Endothelial cell of hepatic sinusoid (primary cell): ENCODE results near the gene HHIPL1.
"Not testable (repeated sequence)": the region's sequence is repeated elsewhere in the genome, so short reads cannot be mapped to it uniquely, and the experiment has no call there.

Experiments used
- in situ Hi-C: cut with HindIII; loops from 2 replicates; pipeline ENCODE4 v1.10.0; 2017; ENCODE audit warnings: low sequenced_read_pairs

HHIPL1 gene

GRCh38 chr14:99657645-99658155 is 12.8 kb downstream of the HHIPL1 start:
- in situ Hi-C loops: no loop called here

DNA sequence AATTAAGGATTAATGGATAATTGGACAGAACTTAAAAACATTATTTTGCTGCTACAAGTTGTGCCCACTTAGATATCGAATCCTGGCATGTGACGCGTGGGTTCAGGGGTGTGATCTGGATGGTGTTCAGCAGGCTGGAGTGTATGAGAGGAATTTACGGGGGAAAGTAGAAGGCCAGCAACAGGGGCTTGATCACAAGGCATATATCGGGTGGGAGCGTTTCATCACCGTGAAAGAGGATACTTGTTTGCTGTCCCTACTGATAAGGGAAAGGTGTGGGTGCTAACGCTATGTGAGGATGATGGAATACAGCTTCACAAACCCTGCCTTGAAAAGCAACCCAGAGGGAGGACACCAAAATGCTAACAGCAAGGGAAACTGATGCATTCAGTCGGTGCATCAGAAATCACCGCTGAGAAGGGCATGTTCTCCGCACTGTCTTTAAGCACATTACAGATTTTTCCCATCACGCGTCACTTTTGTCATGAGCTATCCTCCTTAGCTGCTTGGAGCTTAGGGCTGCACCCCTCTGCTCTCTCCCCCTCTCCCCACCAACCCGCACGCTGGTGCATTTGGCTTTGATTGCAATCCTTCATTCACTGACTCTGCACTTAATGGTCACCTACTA is 13.4 kb downstream of the HHIPL1 start:
- in situ Hi-C loops: no loop called here

DNA sequence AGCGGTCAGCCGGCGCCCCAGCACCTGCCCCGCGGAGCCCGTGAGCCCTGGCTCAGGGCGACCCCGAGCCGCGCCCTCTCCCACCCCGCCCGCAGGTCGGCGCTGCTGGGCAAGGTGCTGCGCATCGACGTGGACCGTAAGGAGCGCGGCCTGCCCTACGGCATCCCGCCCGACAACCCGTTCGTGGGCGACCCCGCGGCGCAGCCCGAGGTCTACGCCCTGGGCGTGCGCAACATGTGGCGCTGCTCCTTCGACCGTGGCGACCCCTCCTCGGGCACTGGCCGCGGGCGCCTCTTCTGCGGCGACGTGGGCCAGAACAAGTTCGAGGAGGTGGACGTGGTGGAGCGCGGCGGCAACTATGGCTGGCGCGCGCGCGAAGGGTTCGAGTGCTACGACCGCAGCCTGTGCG is 14.4 kb downstream of the HHIPL1 start:
- in situ Hi-C loops: no loop called here

DNA sequence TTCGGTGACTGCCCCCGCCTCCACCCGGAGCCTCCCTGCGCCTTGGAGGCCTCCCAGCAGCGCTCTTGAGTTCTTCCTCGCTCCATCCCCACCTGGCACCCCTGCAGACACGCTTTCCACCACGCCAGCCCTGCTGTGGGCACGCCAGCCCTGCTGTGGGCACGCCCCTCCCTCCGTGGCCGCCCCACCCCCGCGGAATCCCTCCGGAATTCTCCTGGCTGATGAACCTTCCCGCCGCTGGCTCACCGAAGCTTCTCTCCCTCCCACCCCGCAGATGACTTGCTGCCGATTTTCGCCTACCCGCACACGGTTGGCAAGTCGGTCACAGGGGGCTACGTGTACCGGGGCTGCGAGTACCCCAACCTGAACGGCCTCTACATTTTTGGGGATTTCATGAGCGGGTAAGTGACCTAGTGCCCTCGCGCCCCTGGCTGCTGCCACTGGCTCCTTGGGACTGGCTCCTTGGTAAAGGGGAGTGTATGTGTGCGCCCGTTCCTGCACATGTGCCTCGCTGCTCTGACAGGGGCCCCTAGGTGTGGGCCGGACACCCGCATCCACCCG is 15.2 kb downstream of the HHIPL1 start:
- in situ Hi-C loops: no loop called here

DNA sequence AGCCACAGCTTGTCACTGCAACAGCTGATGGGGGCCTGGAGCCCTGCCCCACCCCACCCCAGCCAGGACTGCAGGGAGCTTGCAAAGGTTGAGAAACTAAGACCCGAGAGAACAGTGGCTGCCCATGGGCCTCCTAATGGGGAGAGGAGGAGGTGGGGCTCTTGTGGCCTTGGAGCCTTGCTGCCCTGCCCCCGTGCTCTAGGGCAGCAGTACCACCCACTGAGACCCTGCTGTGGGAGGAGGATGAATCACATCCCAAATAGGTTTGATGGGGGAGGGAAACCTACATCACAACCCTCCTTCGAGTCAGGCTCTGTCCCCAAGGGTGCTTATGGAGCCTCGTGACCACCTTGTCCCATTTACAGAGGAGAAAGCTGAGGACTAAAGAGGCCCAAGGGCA is 15.9 kb downstream of the HHIPL1 start:
- in situ Hi-C loops: no loop called here

DNA sequence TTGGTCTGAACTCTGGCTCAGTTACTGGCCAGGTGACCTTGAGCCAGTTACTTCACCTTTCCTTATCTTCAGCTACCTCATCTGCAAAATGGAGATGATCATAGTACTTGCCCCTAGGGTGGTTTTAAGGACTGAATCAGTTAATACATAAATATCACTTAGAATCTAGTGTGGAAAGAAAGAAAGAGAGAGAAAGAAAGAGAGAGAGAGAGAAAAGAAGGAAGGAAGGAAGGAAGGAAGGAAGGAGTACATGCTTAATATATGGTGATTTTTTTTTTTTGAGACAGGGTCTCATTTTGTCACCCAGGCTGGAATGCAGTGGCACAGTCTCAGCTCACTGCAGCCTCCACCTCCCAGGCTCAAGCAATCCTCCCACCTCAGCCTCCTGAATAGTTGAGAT is 16.3 kb downstream of the HHIPL1 start:
- in situ Hi-C loops: not testable (repeated sequence)

DNA sequence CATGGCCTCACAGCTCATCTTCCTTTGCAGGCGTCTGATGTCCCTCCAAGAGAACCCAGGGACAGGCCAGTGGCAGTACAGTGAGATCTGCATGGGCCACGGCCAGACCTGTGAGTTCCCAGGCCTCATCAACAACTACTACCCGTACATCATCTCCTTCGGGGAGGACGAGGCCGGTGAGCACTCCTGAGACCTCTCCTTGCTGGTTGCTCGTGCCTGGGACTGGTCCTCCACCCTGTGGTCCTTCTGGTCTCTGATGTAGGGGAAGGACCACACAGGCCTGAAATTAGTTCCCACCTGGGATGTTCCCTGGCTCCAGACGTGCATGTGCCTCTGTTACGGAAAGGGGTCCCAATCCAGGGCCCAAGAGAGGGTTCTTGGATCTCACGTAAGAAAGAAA is 17.9 kb downstream of the HHIPL1 start:
- in situ Hi-C loops: no loop called here

- in situ Hi-C loops: no loop called here
These were observed 18.6 kb downstream of the HHIPL1 start for GRCh38 chr14:99663386-99664057.

GRCh38 chr14:99664058-99664936 is 19.4 kb downstream of the HHIPL1 start:
- in situ Hi-C loops: no loop called here

- in situ Hi-C loops: no loop called here
These were observed 20.0 kb downstream of the HHIPL1 start for GRCh38 chr14:99664937-99665273.

- in situ Hi-C loops: no loop called here
These were observed 21.6 kb downstream of the HHIPL1 start for GRCh38 chr14:99666533-99666932.

DNA sequence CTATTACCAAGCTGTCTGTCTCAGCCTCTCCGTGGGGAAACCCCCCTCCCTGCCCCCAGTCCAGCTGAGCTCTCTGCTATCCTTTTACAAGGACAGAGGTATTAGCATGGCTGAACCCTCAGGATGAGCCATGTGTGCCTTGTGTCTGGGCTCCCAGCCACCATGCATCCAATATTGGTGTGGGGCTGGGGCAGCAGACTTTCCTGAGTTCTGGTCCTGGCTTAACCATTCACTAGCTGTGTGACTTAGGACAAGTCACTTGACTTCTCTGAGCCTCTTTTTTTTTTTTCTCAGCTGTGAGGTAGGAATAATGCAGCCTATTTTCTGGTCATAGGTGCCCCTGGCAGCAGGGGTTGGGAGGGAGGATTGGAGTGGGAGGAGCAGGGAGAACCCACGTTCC is 22.1 kb downstream of the HHIPL1 start:
- in situ Hi-C loops: no loop called here

- in situ Hi-C loops: no loop called here
These were observed 22.9 kb downstream of the HHIPL1 start for GRCh38 chr14:99667821-99668220.

DNA sequence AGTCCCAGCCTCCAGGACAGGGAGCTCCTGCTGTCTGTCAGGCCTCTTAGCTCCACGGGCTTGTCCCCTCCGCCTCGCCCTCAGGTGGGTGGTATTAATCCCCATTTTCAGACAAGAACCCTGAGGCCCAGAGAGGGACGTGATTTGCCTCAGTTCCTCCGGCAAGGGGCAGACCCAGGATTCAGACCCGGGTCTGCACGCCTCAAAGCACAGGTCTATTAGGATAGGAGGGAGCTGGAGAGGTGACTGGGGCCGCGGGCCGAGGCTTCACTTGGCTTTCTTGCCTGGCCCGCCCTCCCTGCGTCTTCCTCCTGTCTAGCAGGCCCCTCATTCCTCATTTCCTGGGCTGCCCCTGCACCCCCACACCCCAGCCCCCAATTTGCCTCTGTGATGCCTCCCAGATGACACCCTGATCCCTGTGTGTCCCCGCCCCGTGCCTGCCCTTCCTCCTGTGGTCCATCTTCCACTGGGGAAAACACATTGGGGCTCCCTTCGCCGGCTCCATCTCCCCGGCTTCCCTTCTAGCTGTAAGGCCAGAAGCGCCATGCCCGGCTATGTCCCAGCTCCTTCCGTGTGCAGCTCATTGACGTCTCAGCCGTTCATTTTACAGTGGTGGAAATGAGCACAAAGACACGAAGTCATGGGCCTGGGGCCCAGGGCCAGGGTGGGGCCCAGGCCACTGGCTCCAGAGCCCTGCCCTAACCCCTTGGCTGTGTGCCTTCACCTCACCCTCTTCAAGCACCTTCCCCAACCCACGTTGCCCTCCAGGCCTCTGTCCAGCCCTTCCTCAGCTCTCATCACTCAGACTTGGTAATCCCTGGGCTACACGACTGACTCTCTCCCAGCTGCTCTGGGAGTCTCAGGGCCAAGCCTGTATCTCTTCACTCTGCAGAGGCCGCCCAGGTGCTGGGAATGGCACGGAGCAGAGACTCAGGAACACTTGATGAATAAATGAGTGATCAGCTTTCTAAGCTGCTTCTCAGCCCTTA is 23.7 kb downstream of the HHIPL1 start:
- in situ Hi-C loops: no loop called here

GRCh38 chr14:99670361-99671234 is 25.7 kb downstream of the HHIPL1 start:
- in situ Hi-C loops: no loop called here

GRCh38 chr14:99671235-99672224 is 26.6 kb downstream of the HHIPL1 start:
- in situ Hi-C loops: no loop called here

- in situ Hi-C loops: no loop called here
These were observed 27.8 kb downstream of the HHIPL1 start for GRCh38 chr14:99672506-99673304.
